ENCODE results near the gene FAXDC2. TPM values are rescaled to one million over a fixed set of nuclear protein-coding genes. Genes with fewer than 3 reads are reported as not detected.

Gene FAXDC2
- total and polyA plus RNA-seq, 2 of the 13 experiments (the other 11 are each of a cell fraction or from before 2014, with no cell fraction given): 4.7 to 58.8 TPM

DNA sequence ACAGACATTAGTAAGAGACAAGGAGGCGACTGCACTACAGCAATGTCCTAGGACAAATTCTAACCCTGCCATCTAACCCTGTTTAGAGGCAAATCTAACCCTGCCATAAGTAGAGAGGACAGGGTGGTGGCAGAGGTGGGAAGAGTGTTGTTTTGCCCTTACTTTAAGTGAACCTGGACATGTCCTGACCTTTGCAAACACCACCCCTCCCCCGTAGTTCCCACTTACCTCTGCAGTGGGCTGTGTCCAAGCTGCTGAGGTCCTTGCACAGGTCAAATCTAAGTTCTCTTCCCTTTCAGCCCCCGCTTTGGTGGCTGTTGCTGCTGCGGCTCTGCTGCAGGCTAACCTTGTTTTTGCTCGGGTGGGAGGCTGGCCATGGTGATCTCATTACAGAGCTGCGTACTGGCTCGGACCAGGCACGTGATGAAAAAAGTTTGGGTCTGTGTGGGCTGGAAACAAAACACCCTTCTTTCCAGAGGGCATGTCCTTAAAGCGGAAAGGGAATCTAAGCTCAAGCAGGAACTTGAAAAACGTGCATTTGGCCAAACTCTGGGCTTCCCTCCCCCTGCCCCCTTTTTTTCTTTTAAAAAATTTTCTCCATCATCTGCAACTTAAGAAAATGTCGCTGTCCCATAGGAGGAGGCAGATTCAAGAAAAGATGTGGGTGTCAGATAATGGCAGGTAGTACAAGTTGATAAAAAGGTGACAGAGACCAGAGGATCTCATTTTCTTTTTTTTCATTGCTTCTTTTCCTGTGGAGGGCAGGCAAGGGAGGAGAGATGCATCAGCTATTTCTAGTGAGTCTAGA lies at the start of gene FAXDC2 (continued):
- TF ChIP-seq PRMT3 (CRISPR knock-in tag; IDR thresholded peaks at IDR 0.05; ENCODE audit: borderline replicate concordance, low read depth) (no peak), TAF1 (CRISPR knock-in tag; IDR thresholded peaks at IDR 0.05) (peak; percentile 74), RORA (CRISPR knock-in tag; IDR thresholded peaks at IDR 0.05) (no peak), ZNF879 (CRISPR knock-in tag; IDR thresholded peaks at IDR 0.05) (no peak), ZFP82 (CRISPR knock-in tag; IDR thresholded peaks at IDR 0.05; ENCODE audit: borderline replicate concordance) (no peak), ZFP36L1 (CRISPR knock-in tag; IDR thresholded peaks at IDR 0.05) (no peak), ZSCAN12 (CRISPR knock-in tag; IDR thresholded peaks at IDR 0.05) (no peak), TGIF2 (CRISPR knock-in tag; IDR thresholded peaks at IDR 0.05) (peak; percentile 52; the same call in 1 of the 2 replicates), FOXJ3 (CRISPR knock-in tag; IDR thresholded peaks at IDR 0.05; ENCODE audit: borderline replicate concordance) (0 out of 2 replicates have a peak, but pooled peaks have one; percentile 10), KMT2B (CRISPR knock-in tag; IDR thresholded peaks at IDR 0.05) (no peak), ZBTB7B (CRISPR knock-in tag; IDR thresholded peaks at IDR 0.05) (peak; percentile 68; the same call in 1 of the 2 replicates), ZNF296 (CRISPR knock-in tag; conservative IDR thresholded peaks at IDR 0.05) (no peak), ADNP (CRISPR knock-in tag; IDR thresholded peaks at IDR 0.05) (no peak), ZNF572 (CRISPR knock-in tag; IDR thresholded peaks at IDR 0.05) (no peak), NFIC (IDR thresholded peaks at IDR 0.05; ENCODE audit: low read length) (no peak)
- TF ChIP-seq, protein P1, sequence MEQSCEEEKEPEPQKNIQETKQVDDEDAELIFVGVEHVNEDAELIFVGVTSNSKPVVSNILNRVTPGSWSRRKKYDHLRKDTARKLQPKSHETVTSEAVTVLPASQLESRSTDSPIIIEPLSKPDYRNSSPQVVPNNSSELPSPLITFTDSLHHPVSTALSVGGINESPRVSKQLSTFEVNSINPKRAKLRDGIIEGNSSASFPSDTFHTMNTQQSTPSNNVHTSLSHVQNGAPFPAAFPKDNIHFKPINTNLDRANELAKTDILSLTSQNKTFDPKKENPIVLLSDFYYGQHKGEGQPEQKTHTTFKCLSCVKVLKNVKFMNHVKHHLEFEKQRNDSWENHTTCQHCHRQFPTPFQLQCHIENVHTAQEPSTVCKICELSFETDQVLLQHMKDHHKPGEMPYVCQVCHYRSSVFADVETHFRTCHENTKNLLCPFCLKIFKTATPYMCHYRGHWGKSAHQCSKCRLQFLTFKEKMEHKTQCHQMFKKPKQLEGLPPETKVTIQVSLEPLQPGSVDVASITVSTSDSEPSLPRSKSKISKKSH (CRISPR knock-in tag; IDR thresholded peaks at IDR 0.05; ENCODE audit: borderline replicate concordance): no peak
- TF ChIP-seq, protein P2, sequence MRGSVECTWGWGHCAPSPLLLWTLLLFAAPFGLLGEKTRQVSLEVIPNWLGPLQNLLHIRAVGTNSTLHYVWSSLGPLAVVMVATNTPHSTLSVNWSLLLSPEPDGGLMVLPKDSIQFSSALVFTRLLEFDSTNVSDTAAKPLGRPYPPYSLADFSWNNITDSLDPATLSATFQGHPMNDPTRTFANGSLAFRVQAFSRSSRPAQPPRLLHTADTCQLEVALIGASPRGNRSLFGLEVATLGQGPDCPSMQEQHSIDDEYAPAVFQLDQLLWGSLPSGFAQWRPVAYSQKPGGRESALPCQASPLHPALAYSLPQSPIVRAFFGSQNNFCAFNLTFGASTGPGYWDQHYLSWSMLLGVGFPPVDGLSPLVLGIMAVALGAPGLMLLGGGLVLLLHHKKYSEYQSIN (CRISPR knock-in tag; IDR thresholded peaks at IDR 0.05; ENCODE audit: borderline replicate concordance): no peak
- TF ChIP-seq, protein P3, sequence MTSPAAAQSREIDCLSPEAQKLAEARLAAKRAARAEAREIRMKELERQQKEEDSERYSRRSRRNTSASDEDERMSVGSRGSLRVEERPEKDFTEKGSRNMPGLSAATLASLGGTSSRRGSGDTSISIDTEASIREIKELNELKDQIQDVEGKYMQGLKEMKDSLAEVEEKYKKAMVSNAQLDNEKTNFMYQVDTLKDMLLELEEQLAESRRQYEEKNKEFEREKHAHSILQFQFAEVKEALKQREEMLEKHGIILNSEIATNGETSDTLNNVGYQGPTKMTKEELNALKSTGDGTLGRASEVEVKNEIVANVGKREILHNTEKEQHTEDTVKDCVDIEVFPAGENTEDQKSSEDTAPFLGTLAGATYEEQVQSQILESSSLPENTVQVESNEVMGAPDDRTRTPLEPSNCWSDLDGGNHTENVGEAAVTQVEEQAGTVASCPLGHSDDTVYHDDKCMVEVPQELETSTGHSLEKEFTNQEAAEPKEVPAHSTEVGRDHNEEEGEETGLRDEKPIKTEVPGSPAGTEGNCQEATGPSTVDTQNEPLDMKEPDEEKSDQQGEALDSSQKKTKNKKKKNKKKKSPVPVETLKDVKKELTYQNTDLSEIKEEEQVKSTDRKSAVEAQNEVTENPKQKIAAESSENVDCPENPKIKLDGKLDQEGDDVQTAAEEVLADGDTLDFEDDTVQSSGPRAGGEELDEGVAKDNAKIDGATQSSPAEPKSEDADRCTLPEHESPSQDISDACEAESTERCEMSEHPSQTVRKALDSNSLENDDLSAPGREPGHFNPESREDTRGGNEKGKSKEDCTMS (CRISPR knock-in tag; conservative IDR thresholded peaks at IDR 0.05): no peak
- TF ChIP-seq, protein P4, sequence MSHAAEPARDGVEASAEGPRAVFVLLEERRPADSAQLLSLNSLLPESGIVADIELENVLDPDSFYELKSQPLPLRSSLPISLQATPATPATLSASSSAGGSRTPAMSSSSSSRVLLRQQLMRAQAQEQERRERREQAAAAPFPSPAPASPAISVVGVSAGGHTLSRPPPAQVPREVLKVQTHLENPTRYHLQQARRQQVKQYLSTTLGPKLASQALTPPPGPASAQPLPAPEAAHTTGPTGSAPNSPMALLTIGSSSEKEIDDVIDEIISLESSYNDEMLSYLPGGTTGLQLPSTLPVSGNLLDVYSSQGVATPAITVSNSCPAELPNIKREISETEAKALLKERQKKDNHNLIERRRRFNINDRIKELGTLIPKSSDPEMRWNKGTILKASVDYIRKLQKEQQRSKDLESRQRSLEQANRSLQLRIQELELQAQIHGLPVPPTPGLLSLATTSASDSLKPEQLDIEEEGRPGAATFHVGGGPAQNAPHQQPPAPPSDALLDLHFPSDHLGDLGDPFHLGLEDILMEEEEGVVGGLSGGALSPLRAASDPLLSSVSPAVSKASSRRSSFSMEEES (CRISPR knock-in tag; IDR thresholded peaks at IDR 0.05): peak; percentile 85
- TF ChIP-seq, protein P5, sequence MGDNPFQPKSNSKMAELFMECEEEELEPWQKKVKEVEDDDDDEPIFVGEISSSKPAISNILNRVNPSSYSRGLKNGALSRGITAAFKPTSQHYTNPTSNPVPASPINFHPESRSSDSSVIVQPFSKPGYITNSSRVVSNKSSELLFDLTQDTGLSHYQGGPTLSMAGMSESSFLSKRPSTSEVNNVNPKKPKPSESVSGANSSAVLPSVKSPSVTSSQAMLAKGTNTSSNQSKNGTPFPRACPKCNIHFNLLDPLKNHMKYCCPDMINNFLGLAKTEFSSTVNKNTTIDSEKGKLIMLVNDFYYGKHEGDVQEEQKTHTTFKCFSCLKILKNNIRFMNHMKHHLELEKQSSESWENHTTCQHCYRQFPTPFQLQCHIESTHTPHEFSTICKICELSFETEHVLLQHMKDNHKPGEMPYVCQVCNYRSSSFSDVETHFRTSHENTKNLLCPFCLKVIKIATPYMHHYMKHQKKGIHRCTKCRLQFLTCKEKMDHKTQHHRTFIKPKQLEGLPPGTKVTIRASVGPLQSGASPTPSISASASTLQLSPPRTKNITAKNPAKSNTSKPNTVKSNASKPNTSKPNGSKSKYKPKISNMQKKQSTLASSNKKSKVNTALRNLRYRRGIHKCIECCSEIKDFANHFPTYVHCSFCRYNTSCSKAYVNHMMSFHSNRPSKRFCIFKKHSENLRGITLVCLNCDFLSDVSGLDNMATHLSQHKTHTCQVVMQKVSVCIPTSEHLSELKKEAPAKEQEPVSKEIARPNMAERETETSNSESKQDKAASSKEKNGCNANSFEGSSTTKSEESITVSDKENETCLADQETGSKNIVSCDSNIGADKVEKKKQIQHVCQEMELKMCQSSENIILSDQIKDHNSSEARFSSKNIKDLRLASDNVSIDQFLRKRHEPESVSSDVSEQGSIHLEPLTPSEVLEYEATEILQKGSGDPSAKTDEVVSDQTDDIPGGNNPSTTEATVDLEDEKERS (CRISPR knock-in tag; IDR thresholded peaks at IDR 0.05): no peak

All from HepG2 (cell line).